SHP77 (cell line): ENCODE measurements around the gene ZNF333.
A peak's percentile ranks its signal among the peaks of the same experiment; 100 is the strongest.
"Not testable (repeated sequence)": the region's sequence is repeated elsewhere in the genome, so short reads cannot be mapped to it uniquely, and the experiment has no call there.

Experiments used
- DNase-seq, 2 experiments: peaks; one replicate each; lab custom pipeline; 2025; lab: John Stamatoyannopoulos, UW

The ZNF333 gene

GRCh38 chr19:14699641-14700040 is 9.8 kb downstream of the ZNF333 start:
- no peak for DNase-seq

DNA sequence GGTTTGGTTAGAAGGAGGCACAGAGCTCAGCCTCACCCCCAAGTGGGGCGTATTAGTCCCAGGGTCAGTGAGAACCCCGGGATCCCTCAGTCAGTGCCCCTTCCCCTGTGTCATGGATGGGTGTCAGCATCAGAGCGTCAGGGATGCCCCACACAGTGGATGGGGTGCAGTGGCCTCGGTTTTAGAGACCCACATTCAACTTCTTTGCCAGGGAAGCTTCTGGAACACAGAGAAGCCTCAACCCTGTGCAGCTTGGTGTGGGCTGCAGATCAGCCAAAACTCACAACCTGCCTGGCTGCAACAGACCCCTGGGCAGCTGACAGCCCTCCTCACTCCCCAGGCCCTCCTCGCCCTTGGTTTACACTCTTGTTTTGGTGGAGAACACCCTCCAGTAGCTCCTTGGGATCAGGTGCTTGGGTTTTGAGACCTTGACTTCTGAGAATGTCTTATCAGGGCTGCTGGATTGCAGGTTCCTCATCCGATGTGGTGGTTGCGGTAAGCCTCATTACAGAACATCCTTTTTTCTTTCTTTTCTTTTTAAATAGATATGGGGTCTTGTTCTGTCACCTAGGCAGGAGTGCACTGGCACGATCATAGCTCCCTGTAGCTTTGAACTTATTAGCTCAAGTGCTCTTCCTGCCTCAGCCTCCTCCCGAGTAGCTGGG is 11.0 kb downstream of the ZNF333 start:
- DNase-seq = no peak

GRCh38 chr19:14703833-14704232 is 14.0 kb downstream of the ZNF333 start:
- no peak for DNase-seq

- no peak for DNase-seq
Measured at GRCh38 chr19:14704450-14704849, 14.6 kb downstream of the ZNF333 start.

DNA sequence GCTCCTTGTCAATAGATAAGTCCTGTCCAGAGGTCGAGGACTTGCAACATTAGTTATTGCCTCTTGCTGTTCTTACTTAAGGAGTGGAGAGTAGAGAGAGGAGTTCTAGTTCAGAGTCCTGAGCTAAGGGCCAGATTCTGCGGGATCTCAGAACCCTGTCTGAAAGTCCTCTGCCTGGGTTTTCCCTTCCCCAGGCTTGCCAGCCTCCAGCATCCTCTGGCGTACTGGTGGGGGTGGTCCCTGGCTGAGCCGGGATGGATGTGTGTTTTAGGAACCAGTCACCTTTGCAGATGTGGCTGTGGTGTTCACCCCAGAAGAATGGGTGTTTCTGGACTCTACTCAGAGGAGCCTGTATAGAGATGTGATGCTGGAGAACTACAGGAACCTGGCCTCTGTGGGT is 26.0 kb downstream of the ZNF333 start:
- no peak for DNase-seq

DNA sequence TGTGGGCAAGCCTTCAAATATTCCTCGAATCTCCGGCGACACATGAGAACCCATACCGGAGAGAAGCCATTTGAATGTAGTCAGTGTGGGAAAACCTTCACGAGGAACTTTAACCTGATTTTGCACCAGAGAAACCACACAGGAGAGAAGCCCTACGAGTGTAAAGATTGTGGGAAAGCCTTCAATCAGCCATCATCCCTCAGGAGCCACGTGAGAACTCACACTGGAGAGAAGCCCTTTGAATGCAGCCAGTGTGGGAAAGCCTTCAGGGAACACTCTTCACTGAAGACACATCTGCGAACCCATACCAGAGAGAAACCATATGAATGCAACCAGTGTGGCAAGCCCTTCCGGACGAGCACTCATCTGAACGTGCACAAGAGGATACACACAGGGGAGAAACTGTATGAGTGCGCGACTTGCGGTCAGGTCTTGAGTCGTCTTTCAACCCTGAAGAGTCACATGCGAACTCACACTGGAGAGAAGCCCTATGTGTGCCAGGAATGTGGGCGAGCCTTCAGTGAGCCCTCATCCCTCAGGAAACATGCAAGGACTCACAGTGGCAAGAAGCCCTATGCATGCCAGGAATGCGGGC is 28.8 kb downstream of the ZNF333 start:
- no peak for DNase-seq

- DNase-seq = no peak
Measured at GRCh38 chr19:14719162-14719561, 29.3 kb downstream of the ZNF333 start.

GRCh38 chr19:14722127-14722526 is 32.3 kb downstream of the ZNF333 start:
- DNase-seq = no peak

DNA sequence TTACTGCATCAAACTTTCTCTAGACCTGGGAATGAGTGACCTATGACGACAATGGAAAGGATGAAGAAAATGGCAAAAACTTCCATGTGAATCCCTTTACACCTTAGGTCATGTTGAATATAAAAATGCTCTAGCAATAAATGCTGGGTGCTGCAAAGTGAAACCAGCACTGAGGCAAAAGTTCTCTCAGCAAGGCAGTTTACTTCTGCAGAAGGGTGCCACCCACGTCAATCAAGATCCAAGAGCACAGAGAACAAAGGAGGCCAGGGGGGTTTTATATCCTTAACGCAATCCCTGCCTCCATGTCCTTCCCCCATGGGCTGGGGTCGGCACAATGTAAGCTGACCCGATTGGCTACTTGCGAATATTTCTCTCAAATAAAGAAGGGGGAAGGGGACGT is 38.7 kb downstream of the ZNF333 start:
- no peak for DNase-seq

GRCh38 chr19:14731200-14731599 is 41.4 kb downstream of the ZNF333 start:
- peak in 1 of 2 experiments; percentile 16 for DNase-seq

GRCh38 chr19:14732510-14732909 is 42.7 kb downstream of the ZNF333 start:
- DNase-seq = no peak

DNA sequence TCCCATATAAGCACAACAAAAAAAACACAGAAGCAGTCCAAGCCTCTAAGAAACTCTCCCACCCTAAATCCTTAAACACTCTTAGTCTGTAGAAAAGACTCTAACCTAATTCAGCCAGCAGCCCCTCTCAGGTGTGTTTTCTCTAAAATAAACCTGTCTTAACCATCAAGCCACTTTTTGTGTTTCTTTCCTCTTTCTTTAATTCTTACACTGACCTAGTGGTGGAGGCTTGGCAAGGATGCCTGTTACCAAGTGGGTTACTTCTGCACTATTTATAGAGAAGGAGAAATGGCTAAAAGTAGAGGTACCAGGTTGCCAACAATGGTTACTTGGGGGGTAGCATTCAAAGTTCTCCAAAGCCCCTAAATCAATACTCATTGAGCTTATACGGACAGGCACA is 43.7 kb downstream of the ZNF333 start:
- DNase-seq = no peak

- DNase-seq = no peak
Measured at GRCh38 chr19:14735915-14736314, 46.1 kb downstream of the ZNF333 start.

DNA sequence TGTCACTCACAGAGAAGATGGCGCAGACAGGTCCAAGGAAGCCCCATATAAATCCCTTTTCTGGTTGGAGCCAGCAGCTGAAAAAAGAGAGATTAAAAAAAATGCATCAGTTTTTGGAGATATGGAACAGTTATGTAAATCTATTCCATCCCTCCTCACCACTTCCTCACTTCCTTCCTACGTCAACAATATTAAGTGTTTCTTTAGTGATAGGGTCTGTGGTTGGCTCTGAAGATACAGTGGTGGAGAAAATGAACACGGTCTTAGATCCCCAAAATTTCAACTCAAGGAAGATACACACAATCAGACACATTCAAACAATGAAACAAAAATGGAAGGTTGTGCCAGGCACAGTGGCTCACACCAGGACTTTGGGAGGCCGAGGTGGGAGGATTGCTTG is 57.0 kb downstream of the ZNF333 start:
- no peak for DNase-seq

- DNase-seq = no peak
Measured at GRCh38 chr19:14748601-14749000, 58.8 kb downstream of the ZNF333 start.

- no peak for DNase-seq
Measured at GRCh38 chr19:14758816-14759215, 69.0 kb downstream of the ZNF333 start.

DNA sequence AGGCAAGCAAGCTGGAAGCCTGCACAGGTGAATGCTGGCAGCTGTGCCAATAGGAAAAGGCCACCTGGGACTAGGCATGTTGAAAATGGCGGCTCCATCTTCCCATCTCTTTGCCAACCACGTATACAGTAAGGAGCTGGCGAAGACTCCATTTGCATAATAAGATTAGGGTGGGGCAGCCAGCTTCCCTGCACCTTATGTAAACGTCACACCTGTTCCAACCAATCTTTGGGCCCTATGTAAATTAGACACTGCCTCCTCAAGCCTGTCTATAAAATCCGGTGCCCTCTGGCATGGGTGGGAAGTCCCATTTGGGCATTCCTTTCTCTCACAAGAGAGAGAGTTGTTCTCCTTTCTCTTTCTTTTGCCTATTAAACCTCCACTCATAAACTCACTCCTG is 71.8 kb downstream of the ZNF333 start:
- DNase-seq = no peak

- no peak for DNase-seq
Measured at GRCh38 chr19:14762111-14762510, 72.3 kb downstream of the ZNF333 start.

- no peak for DNase-seq
Measured at GRCh38 chr19:14763497-14764145, 73.8 kb downstream of the ZNF333 start.

- DNase-seq = no peak
Measured at GRCh38 chr19:14764401-14764800, 74.6 kb downstream of the ZNF333 start.

- DNase-seq = not testable (repeated sequence)
Measured at GRCh38 chr19:14765403-14765802, 75.6 kb downstream of the ZNF333 start.

GRCh38 chr19:14765841-14766240 is 76.0 kb downstream of the ZNF333 start:
- DNase-seq = not testable (repeated sequence)

DNA sequence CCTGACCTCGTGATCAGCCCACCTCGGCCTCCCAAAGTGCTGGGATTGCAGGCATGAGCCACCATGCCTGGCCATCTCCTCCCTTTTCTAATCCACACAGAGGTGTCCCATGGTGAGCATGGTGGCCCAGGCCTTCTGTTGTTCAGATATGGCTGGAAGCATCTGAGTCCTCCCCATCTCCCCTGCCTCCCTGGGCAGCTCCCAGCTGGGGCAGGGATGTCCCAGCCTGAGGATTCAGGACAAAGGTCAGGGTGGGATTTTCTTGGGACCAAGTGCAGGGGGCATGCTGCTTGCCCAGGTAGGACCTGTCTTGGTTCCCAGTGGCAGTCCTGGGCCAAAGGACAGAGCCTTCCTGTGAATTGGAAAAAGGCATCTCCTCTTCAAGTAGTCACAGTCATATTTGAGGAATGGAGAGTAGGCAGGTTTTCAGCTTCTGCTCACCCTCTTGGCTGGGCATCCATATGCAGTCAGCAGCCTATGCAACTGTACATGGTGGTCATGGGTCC is 77.7 kb downstream of the ZNF333 start:
- DNase-seq = no peak
